GM12873 (cell line): ENCODE data around the gene UBR1.

Experiments used
- CTCF ChIP-seq: IDR thresholded peaks from 2 replicates; pipeline ENCODE4 v1.5.1; 2012; ENCODE audit warnings: low read depth, mild to moderate bottlenecking, moderate library complexity, low read length, control low read depth; ENCODE audit not compliant: insufficient read depth; ENCODE audit errors: missing control alignments

The UBR1 gene

GRCh38 chr15:42940527-42940926 is 165.3 kb downstream of the UBR1 start:
- no peak for TF ChIP-seq CTCF

- no peak for TF ChIP-seq CTCF
Measured at GRCh38 chr15:42939841-42940240, 166.0 kb downstream of the UBR1 start.

DNA sequence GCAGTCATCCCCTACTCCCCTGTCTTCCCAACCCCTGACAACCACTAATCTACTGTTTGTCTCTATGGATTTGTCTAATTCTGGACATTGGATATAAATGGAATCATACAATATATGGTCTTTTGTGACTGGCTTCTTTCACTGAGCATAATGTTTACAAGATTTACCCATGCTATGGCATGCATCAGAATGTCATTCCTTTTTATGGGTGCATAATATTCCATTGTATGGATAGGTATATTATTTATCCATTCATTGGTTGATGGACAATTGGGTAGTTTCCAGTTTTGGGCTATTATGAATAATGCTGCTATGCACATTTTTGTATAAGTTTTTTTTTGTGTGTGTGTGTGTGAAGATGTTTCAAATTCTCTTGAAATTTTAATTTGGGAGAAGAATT is 168.7 kb downstream of the UBR1 start:
- TF ChIP-seq CTCF: no peak

GRCh38 chr15:42933886-42934667 is 171.8 kb downstream of the UBR1 start:
- TF ChIP-seq CTCF: no peak

DNA sequence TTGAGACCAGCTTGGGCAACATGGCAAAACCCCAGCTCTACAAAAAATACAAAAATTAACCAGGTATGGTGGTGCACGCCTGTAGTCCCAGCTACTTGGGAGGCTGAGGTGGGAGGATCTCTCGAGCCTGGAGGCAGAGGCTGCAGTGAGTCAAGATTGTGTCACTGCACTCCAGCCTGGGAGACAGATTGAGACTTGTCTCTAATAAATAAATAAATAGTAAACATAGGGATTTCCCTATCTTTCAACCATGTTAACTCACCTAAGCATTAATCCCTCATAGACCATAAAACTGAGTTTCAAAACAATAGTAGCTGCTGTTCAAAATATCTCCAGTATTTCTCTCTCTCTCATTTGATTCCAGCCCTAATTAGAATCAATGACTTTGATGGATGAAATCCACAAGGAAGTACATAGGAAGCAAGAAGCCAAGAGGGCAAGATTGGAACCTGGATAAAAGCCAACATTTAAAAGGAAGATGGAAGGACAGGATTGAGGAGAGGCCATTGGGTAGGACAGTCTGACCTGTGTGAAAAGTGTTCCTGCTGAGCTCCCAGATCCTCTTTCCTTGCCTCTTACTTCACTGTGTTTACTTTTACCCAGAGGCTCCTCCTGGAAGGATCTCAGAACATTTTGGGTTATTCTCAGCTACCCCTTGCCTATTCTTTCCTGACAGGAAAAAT is 172.9 kb downstream of the UBR1 start:
- TF ChIP-seq CTCF: no peak

DNA sequence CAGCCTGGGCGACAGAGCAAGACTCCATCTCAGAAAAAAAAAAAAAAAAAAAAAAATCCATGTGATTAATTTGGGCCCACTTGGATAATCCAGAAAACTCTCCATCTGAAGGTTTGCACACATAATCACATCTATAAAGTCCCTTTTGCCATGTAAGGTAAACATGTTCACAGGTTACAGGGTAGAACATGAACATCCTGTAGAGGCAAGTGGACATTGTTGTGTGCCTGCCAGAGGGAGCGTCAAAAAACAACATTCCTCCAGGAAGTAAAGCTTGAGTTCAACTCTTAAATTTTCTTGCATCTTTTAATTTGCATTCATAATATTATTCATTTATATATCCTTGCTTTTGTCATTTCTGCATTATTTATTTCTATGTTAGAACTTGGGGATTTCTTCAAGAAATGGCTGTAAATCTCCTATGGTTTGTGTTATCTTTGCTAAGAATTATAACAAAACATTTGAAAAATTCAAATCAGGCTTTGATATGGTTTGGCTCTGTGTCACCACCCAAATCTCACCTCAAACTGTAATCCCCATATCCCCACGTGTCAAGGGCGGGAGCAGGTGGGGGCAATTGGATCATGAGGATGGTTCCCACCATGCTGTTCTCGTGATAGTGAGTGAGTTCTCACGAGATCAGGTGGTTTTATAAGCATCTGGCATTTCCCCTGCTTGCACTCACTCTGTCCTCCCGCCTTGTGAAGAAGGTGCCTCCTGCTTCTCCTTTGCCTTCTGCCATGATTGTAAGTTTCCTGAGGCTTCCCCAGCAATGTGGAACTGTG is 173.9 kb downstream of the UBR1 start:
- TF ChIP-seq CTCF: no peak

- no peak for TF ChIP-seq CTCF
Measured at GRCh38 chr15:42929306-42929848, 176.5 kb downstream of the UBR1 start.
